ENCODE data around the gene MANEA. TPM values are rescaled to one million over a fixed set of nuclear protein-coding genes. Genes with fewer than 3 reads are reported as not detected.

Gene MANEA
- total RNA-seq, 1 donor: 19.9 TPM

GRCh38 chr6:95587989-95588388 is 10.7 kb downstream of the MANEA start:
- no peak overlapping the region for H3K4me3 ChIP-seq (ENCODE audit: low read depth, low read length)
- DNase-seq (ENCODE audit: low read depth): no peak
- no peak for TF ChIP-seq CTCF (IDR thresholded peaks at IDR 0.05; ENCODE audit: insufficient read depth, low read depth, low read length)

- no peak for DNase-seq (ENCODE audit: low read depth)
Observed at GRCh38 chr6:95589067-95589466, 11.7 kb downstream of the MANEA start.

GRCh38 chr6:95589826-95590570 is 12.7 kb downstream of the MANEA start:
- TF ChIP-seq CTCF (IDR thresholded peaks at IDR 0.05; ENCODE audit: insufficient read depth, low read depth, low read length): no peak
- H3K4me3 ChIP-seq (ENCODE audit: low read depth, low read length): no peak overlapping the region
- DNase-seq (ENCODE audit: low read depth): no peak

More at GRCh38 chr6:95589067-95589466, 11.7 kb downstream of the MANEA start:
- no peak for TF ChIP-seq CTCF (IDR thresholded peaks at IDR 0.05; ENCODE audit: insufficient read depth, low read depth, low read length)
- no peak overlapping the region for H3K4me3 ChIP-seq (ENCODE audit: low read depth, low read length)

- H3K4me3 ChIP-seq (ENCODE audit: low read depth, low read length): no peak overlapping the region
- TF ChIP-seq CTCF (IDR thresholded peaks at IDR 0.05; ENCODE audit: insufficient read depth, low read depth, low read length): no peak
- no peak for DNase-seq (ENCODE audit: low read depth)
Observed at GRCh38 chr6:95593025-95593424, 15.7 kb downstream of the MANEA start.

- DNase-seq (ENCODE audit: low read depth): no peak
- no peak for TF ChIP-seq CTCF (IDR thresholded peaks at IDR 0.05; ENCODE audit: insufficient read depth, low read depth, low read length)
- no peak overlapping the region for H3K4me3 ChIP-seq (ENCODE audit: low read depth, low read length)
Observed at GRCh38 chr6:95596021-95596420, 18.7 kb downstream of the MANEA start.

GRCh38 chr6:95599706-95600105 is 22.4 kb downstream of the MANEA start:
- no peak for DNase-seq (ENCODE audit: low read depth)
- H3K4me3 ChIP-seq (ENCODE audit: low read depth, low read length): no peak overlapping the region
- TF ChIP-seq CTCF (IDR thresholded peaks at IDR 0.05; ENCODE audit: insufficient read depth, low read depth, low read length): no peak

- no peak overlapping the region for H3K4me3 ChIP-seq (ENCODE audit: low read depth, low read length)
Observed at GRCh38 chr6:95601133-95601532, 23.8 kb downstream of the MANEA start.

More at GRCh38 chr6:95601133-95601532, 23.8 kb downstream of the MANEA start:
- TF ChIP-seq CTCF (IDR thresholded peaks at IDR 0.05; ENCODE audit: insufficient read depth, low read depth, low read length): no peak
- peak; percentile 25 for DNase-seq (ENCODE audit: low read depth)
